Bronchial epithelial cell (primary cell): ENCODE results near the gene APOBEC3H. TPM values are rescaled to one million over a fixed set of nuclear protein-coding genes. Genes with fewer than 3 reads are reported as not detected.

Experiments used
- DNase-seq: peaks from one replicate; pipeline ENCODE4 v3.0.0-alpha.2; 2010; ENCODE audit warnings: low read depth
- FAIRE-seq: peaks from 2 replicates; lab custom pipeline; 2011; peaks lifted over from hg19 to GRCh38; lab: Jason Lieb, UNC
- H3K27me3 ChIP-seq: 2 replicates; pipeline ENCODE4 v1.5.1; 2011; ENCODE audit warnings: low read length; ENCODE audit not compliant: control insufficient read depth, insufficient read depth
- H3K36me3 ChIP-seq: 2 replicates; pipeline ENCODE4 v1.5.1; 2011; ENCODE audit warnings: low read length; ENCODE audit not compliant: control insufficient read depth, insufficient read depth
- H3K4me3 ChIP-seq: 2 replicates; pipeline ENCODE4 v1.5.1; 2011; ENCODE audit warnings: mild to moderate bottlenecking, low read depth, low read length, control low read depth
- CTCF ChIP-seq: IDR thresholded peaks from 2 replicates; pipeline ENCODE4 v1.5.1; 2011; ENCODE audit warnings: mild to moderate bottlenecking, moderate library complexity, low read length, control low read depth, inconsistent platforms; ENCODE audit not compliant: insufficient read depth, severe bottlenecking
- total RNA-seq: library from RNA; depleted of rRNA; stranded (reverse); fragments of >200 nt; gene quantifications from 2 replicates; pipeline ENCODE4 v1.2.1, GENCODE V29; 2014

Gene APOBEC3H
- total RNA-seq, 1 donor from 2014 or later = 0.26 TPM

DNA sequence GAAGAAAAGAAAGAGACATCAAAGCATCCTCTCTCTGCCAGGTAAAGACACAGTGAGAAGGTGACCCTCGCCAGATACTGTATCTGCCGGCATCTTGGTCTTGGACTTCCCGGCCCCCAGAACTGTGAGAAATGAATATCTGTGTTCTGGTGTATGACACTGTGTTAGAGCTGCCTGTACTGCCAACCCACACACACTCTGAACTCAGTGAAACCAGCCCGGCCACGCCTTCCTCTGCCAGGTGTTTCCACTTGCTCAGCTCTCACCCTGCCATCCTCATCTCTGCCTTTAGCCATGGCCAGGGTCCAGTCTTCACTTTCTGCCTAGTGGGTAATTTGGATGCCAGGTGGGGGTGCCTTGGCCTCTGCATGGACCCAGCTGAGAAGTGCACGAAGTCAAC, 31.5 kb downstream of the APOBEC3H start:
- Histone ChIP-seq H3K4me3 (no peak overlapping the region), H3K27me3 (peaks cover 3% of the 10 kb centered on the region), H3K36me3 (no peaks in the 10 kb centered on the region)
- no peak for TF ChIP-seq CTCF
- FAIRE-seq = no peak
- DNase-seq = no peak

GRCh38 chr22:39129081-39129480, 32.0 kb downstream of the APOBEC3H start:
- DNase-seq (no peak), FAIRE-seq (no peak)
- Histone ChIP-seq H3K36me3 (no peaks in the 10 kb centered on the region), H3K27me3 (peaks cover 3% of the 10 kb centered on the region), H3K4me3 (no peak overlapping the region)
- TF ChIP-seq CTCF = no peak

GRCh38 chr22:39129746-39130145, 32.7 kb downstream of the APOBEC3H start:
- Histone ChIP-seq H3K36me3 (no peaks in the 10 kb centered on the region), H3K4me3 (no peak overlapping the region), H3K27me3 (peaks cover 3% of the 10 kb centered on the region)
- DNase-seq (no peak), FAIRE-seq (no peak)
- TF ChIP-seq CTCF = no peak

- H3K27me3 ChIP-seq = peaks cover 3% of the 10 kb centered on the region
- no peak for TF ChIP-seq CTCF
- FAIRE-seq = peak; percentile 83
- no peak overlapping the region for H3K4me3 ChIP-seq
- no peaks in the 10 kb centered on the region for H3K36me3 ChIP-seq
- DNase-seq = no peak
These were observed 33.2 kb downstream of the APOBEC3H start for GRCh38 chr22:39130152-39130704.

DNA sequence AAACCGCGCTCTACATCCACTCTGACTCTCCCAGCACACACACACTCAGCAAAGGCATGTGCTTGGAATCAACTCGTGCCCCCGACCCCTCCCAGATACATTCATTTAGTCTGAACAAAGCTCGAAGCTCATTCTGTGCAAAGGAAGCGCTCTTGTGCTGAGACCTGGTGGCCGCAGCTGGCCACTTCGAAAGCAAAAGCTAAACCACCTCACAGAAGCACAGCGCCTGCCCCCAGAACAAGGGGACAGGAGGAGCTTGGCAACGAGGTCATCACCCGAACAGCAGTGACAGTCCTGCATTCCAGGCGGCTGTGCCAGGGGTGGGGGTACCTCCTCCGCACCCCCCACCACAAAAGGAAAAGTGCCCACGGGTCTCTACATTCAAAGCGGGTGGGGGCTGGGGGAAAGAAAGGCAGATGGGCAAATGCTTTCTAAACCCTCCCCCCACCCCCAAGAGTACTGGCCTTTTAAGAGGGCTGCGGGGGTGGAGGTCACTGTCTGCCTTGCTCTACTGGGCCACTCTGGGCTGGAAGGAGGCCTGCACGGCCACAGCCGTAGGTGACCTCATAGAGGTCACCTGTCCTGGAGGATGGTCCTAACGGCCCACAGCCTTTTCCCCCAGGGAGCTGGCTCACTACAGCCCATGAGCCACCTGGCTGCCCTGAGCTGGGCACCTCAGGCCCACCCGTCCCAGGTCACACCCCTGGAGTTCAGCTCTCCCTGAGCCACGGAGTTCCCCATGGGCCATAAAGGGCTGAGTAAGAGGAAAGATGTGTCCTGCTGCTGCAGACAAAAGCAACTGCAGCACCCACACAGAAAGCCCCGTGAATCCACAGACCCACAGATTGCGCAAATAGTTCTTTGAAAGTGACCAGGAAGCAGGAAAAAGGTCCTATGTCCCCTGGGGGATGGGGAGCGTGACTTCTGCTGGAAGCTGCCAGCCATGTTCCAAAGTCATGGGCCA, 34.1 kb downstream of the APOBEC3H start:
- no peak for TF ChIP-seq CTCF
- DNase-seq (no peak), FAIRE-seq (no peak)
- Histone ChIP-seq H3K27me3 (peaks cover 3% of the 10 kb centered on the region), H3K4me3 (no peak overlapping the region), H3K36me3 (no peaks in the 10 kb centered on the region)
